Keratinocyte (primary cell): ENCODE measurements around the gene RGS6. TPM values are rescaled to one million over a fixed set of nuclear protein-coding genes. Genes with fewer than 3 reads are reported as not detected.

Experiments used
- DNase-seq: peaks from one replicate; pipeline ENCODE4 v3.0.0-alpha.2; 2011; ENCODE audit warnings: low read depth, missing footprints, low spot score
- FAIRE-seq: peaks from 2 replicates; lab custom pipeline; 2011; peaks lifted over from hg19 to GRCh38; lab: Jason Lieb, UNC
- H2AFZ ChIP-seq: 2 replicates; pipeline ENCODE4 v1.6.0; 2012; ENCODE audit warnings: low read length, control low read depth, inconsistent platforms; ENCODE audit not compliant: control insufficient read depth
- H3K27ac ChIP-seq: 2 replicates; pipeline ENCODE4 v1.5.1; 2011; ENCODE audit warnings: low read length; ENCODE audit not compliant: control insufficient read depth, insufficient read depth
- H3K27me3 ChIP-seq: 3 replicates; pipeline ENCODE4 v1.6.0; 2011; ENCODE audit warnings: low read length; ENCODE audit not compliant: control insufficient read depth, insufficient read depth; ENCODE audit errors: extremely low read depth
- H3K36me3 ChIP-seq, 2 experiments: 2 replicates in 1 of 2; 3 replicates in 1 of 2; pipeline ENCODE4 v1.5.1; 2011; ENCODE audit warnings: low read length in 2 of 2, mild to moderate bottlenecking in 1 of 2; ENCODE audit not compliant: control insufficient read depth in 2 of 2, insufficient read depth in 2 of 2; ENCODE audit errors: extremely low read depth in 1 of 2
- H3K4me1 ChIP-seq: 3 replicates; pipeline ENCODE4 v1.5.1; 2011; ENCODE audit warnings: low read length; ENCODE audit not compliant: control insufficient read depth, insufficient read depth; ENCODE audit errors: extremely low read depth
- H3K4me2 ChIP-seq: 3 replicates; pipeline ENCODE4 v1.6.0; 2011; ENCODE audit warnings: low read depth, low read length; ENCODE audit not compliant: control insufficient read depth, insufficient read depth; ENCODE audit errors: extremely low read depth
- H3K4me3 ChIP-seq, 3 experiments: fragments of 200-600 bp in 1 of 3; sonication (generic) in 1 of 3; 2 replicates in 2 of 3; 3 replicates in 1 of 3; pipeline ENCODE4 v1.5.1; 2011 to 2016; ENCODE audit warnings: low read length in 3 of 3, mild to moderate bottlenecking in 3 of 3, control low read depth in 2 of 3, inconsistent platforms in 1 of 3, low read depth in 1 of 3, mixed read lengths in 1 of 3, mixed run types in 1 of 3, moderate library complexity in 1 of 3; ENCODE audit not compliant: control insufficient read depth in 2 of 3, insufficient read depth in 2 of 3; ENCODE audit errors: extremely low read depth in 1 of 3
- H3K79me2 ChIP-seq: 2 replicates; pipeline ENCODE4 v1.6.0; 2012; ENCODE audit warnings: low read length; ENCODE audit not compliant: control insufficient read depth, insufficient read depth
- H3K9ac ChIP-seq: 3 replicates; pipeline ENCODE4 v1.6.0; 2011; ENCODE audit warnings: low read length; ENCODE audit not compliant: control insufficient read depth, insufficient read depth; ENCODE audit errors: extremely low read depth
- H3K9me1 ChIP-seq: 3 replicates; pipeline ENCODE4 v1.6.0; 2011; ENCODE audit warnings: low read length; ENCODE audit not compliant: control insufficient read depth, insufficient read depth; ENCODE audit errors: extremely low read depth
- H3K9me3 ChIP-seq: 2 replicates; pipeline ENCODE4 v1.5.1; 2012; ENCODE audit warnings: low read depth, low read length; ENCODE audit not compliant: control insufficient read depth
- H4K20me1 ChIP-seq: 3 replicates; pipeline ENCODE4 v1.6.0; 2011; ENCODE audit warnings: low read length; ENCODE audit not compliant: control insufficient read depth, insufficient read depth; ENCODE audit errors: extremely low read depth
- CTCF ChIP-seq, 3 experiments: IDR thresholded peaks in 1 of 3; conservative IDR thresholded peaks in 1 of 3; optimal IDR thresholded peaks in 1 of 3; 2 replicates in 2 of 3; 3 replicates in 1 of 3; pipeline versions ENCODE3 to v1.5.1; 2011; ENCODE audit warnings: low read length in 3 of 3, mild to moderate bottlenecking in 3 of 3, moderate library complexity in 2 of 3, control low read depth in 1 of 3, inconsistent platforms in 1 of 3; ENCODE audit not compliant: insufficient read depth in 2 of 3; ENCODE audit errors: extremely low read depth in 1 of 3
- EZH2 ChIP-seq: IDR thresholded peaks from one replicate; pipeline ENCODE4 v1.6.1; 2012; ENCODE audit warnings: inconsistent platforms, mild to moderate bottlenecking, low read length, moderate library complexity
- dilution Hi-C: fragments of 300-500 bp; cut with MboI; formaldehyde crosslinking; loops from one replicate; pipeline ENCODE4 v1.7.0; 2020; ENCODE audit warnings: low sequenced_read_pairs; ENCODE audit not compliant: extremely low pct_ligation_motif_present
- polyA plus RNA-seq, 5 experiments: library from polyadenylated mRNA; depleted of rRNA in 3 of 5; stranded (reverse) in 3 of 5; stranded (forward) in 1 of 5; unstranded in 1 of 5; fragments of >200 nt; gene quantifications; 1 replicate in 1 of 5; 2 replicates in 3 of 5; 3 replicates in 1 of 5; pipeline versions ENCODE4 v1.2.1 to v1.2.3, GENCODE V29; 2011 to 2012; ENCODE audit warnings: missing spikeins in 2 of 5, low read depth in 1 of 5, low replicate concordance in 1 of 5

The RGS6 gene
- polyA plus RNA-seq, 1 donor (not counting 4 experiments of a cell fraction or from before 2014, with no cell fraction given) = not detected

- Histone ChIP-seq H2AFZ (no peak overlapping the region), H3K4me1 (peaks cover 19% of the 10 kb centered on the region), H3K9ac (no peak overlapping the region), H3K9me3 (no peaks in the 10 kb centered on the region), H3K4me3 (no peak overlapping the region), H3K27ac (no peak overlapping the region), H3K36me3 (no peaks in the 10 kb centered on the region), H3K4me2 (no peak overlapping the region), H3K79me2 (no peaks in the 10 kb centered on the region), H3K27me3 (no peaks in the 10 kb centered on the region), H3K9me1 (no peaks in the 10 kb centered on the region), H4K20me1 (no peaks in the 10 kb centered on the region)
- dilution Hi-C loops = no loop called here
- no peak for FAIRE-seq
- TF ChIP-seq EZH2 = no peak
- no peak for TF ChIP-seq CTCF (optimal IDR thresholded peaks at IDR 0.05 in 1 of 3, IDR thresholded peaks at IDR 0.05 in 1 of 3, conservative IDR thresholded peaks at IDR 0.05 in 1 of 3; ENCODE audit: extremely low read depth in 1 of 3, insufficient read depth in 2 of 3, low read length in 3 of 3)
- no peak for DNase-seq
Measured at GRCh38 chr14:72605096-72605920, 673.1 kb downstream of the RGS6 start.

- H3K79me2 ChIP-seq = no peaks in the 10 kb centered on the region
- no peak overlapping the region for H3K4me2 ChIP-seq
- no peaks in the 10 kb centered on the region for H4K20me1 ChIP-seq
- H3K27me3 ChIP-seq = no peaks in the 10 kb centered on the region
- DNase-seq (no peak), FAIRE-seq (no peak)
- H3K9me3 ChIP-seq = no peaks in the 10 kb centered on the region
- H3K36me3 ChIP-seq = no peaks in the 10 kb centered on the region
- H3K27ac ChIP-seq = no peak overlapping the region
- H2AFZ ChIP-seq = no peak overlapping the region
- H3K4me3 ChIP-seq = no peak overlapping the region
- dilution Hi-C loops = no loop called here
- H3K4me1 ChIP-seq = peaks cover 19% of the 10 kb centered on the region
- TF ChIP-seq CTCF (optimal IDR thresholded peaks at IDR 0.05 in 1 of 3, IDR thresholded peaks at IDR 0.05 in 1 of 3, conservative IDR thresholded peaks at IDR 0.05 in 1 of 3; ENCODE audit: extremely low read depth in 1 of 3, insufficient read depth in 2 of 3, low read length in 3 of 3) (no peak), EZH2 (no peak)
- no peak overlapping the region for H3K9ac ChIP-seq
- no peaks in the 10 kb centered on the region for H3K9me1 ChIP-seq
Measured at GRCh38 chr14:72605921-72606220, 673.6 kb downstream of the RGS6 start.
